ENCODE results near the gene KLHL3.

KLHL3 gene

DNA sequence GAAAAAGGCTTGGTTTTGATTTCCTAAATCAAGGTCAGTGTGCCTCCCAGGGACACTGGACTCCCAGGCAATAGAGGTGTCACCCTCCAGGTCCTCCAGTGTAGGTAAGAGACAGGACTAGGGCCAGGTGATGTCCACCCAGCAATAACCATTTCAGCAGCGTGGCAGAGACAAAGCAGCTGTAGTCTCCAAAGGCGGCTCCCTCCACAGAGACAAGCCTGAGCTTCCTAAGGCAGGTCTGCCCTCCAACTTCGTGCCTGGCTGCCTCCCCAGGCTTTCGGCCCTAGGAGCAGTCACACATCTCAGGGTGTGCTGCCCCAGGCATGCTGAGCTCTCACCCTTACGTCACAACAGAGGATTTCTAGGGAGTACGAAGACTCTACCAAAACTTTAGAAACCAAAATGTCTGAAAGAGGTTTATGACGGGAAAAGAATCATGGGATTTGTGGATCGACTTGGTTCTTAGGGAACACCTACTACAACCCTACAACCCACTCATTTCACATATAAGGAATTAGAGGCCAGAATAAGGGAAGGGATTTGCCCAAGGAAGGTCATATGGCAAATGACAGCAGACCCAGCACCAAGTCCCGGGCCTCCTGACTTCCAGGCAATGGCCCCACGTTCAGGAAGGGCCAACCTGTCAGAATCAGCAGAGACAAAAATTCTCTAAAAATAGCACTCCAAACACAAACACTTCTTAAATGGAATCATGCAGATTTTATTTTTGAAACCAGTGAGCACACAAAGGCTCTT, 105.5 kb downstream of the KLHL3 start:
- DNase-seq, result no peak

- peak; percentile 53 for DNase-seq
Measured at GRCh38 chr5:137629646-137630045, 106.2 kb downstream of the KLHL3 start.

DNA sequence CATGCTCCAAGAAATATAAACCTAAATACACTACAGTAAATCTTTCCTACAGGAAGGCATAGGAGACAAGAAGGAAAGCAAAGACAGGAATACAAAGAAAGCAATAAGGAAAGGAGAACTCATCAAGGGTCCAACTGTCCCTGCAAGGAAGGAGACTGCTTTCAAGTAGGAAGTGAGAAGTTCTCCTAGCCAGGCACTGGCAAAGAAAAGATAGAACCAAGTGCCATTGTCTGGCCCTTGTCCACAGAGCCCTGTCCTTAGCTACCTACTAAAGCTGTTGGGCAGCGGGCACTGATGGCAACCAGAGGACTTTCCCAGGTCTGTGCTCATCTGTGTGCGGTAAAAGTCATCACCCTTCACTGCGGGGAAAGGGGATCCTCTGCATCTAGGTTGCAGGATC, 108.2 kb downstream of the KLHL3 start:
- DNase-seq, result no peak

- peak; percentile 38 for DNase-seq
Measured at GRCh38 chr5:137627293-137627692, 108.6 kb downstream of the KLHL3 start.

DNA sequence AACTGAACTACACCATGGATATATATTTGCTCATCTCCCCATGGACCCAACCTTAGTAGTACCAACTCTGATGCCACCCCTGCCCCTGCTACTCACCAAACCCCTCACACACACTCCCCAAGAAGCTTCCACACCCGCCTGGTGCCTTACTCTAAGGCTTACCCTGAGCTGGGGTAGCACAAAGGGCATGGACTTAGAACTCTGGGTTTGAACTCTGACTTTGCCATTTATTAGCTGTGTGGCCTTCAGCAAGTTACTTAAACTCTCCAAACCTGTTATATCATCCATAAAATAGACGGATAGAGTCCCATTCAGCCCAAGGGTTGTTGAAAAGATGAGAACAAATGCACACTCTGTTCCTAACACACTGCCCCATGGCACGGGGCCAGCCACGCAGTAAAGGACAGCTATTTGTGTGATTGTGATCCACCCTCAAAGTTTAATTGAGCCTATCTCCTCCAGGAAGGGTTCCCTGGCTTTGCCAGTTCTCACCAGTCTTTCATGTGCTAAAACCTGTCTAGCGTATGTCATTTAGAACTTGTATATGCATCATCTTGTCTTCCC, 111.0 kb downstream of the KLHL3 start:
- no peak for DNase-seq

GRCh38 chr5:137622850-137623249, 113.0 kb downstream of the KLHL3 start:
- no peak for DNase-seq

DNA sequence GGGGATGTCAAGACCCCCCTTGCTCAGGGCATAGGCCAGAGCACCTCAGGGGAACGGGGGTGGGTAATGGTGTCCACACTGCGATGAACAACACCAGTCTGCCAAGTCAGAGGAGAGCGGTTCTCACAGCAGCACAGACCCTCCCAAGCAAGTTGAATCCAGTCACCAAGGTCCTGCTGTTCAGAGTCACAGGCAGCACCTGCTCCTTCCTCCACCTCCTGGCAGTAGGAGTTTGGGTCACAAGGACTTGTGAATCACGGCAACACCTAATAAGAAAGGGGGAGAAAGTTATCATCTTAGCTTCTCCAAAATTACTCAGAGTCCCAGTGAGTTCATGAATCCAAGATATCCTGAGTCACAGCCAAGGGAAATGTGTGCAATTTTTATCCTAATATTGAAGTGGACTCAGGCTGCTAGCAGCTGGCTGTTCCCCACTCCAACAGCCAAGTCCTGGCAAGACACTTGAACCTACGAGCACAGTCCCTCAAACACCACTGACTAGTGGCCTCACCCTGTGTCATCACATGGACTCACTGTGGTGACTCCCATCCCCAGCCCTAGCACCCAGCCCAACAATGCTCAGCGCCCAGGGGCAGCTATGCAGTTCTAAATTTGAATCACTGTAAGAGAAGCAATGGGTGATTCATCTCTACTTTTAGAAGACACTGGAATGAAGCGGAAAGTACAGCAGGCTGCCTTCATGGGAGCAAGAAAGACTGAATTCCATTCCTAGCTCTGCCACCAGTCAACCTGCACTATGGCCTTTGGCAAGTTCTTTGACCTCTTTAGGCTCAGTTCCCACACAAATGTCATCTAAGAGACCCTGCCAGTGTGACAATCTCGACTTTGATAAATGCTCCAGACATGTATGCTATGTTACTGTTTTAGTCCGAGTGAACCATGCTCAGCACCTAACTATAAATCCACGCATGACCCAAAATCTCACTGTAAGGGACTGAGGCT, 113.7 kb downstream of the KLHL3 start:
- no peak for DNase-seq

DNA sequence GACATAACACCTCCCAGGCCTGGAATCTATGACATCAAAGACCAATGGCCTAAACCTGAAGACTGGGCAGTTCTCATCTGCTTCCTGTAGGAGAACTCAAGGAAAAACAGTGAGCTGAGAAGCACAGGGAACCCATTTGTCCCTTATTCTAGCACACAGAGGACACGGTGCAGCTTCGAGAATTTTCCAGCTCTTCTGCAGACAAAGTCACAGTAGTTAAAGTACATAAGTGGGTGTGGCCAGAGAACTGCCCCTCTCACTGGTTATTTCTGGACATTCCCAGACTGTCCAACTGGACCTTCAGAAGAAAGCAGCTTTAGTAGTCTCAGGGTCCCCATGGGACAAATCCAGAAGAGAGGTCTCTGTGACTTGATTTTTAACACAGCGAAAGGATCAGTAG, 114.6 kb downstream of the KLHL3 start:
- no peak for DNase-seq

DNA sequence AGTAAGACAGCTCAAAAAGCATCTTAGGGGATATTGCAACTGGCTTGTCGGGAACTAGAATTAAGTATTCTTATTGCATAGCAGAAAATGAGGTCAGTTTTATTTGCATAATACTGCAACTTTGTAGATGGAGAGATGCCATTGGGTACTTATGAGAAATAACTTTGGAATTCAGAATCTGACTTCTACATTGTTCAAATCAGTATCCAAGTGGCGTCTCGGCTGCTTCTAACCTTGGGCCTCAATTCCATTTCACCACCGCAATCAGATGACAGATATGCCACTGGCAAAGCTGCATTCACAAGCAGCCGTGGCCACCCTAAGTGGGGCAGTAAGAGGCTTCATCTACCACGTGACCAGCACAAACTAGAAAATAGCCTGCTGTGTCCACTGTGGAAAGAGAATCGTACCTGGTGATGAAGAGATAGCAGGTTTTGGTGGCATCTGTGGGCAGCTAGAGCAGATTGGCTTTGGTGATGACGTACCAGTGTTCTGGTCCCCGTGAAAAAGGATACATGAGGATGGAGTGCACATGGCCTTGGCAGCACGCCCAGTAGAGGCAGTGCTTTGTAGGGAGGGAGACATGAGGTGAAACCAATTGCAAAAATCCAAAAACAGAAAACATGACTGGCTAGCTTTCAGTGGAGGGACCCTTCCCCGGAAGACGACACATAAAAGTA, 116.6 kb downstream of the KLHL3 start:
- no peak for DNase-seq

DNA sequence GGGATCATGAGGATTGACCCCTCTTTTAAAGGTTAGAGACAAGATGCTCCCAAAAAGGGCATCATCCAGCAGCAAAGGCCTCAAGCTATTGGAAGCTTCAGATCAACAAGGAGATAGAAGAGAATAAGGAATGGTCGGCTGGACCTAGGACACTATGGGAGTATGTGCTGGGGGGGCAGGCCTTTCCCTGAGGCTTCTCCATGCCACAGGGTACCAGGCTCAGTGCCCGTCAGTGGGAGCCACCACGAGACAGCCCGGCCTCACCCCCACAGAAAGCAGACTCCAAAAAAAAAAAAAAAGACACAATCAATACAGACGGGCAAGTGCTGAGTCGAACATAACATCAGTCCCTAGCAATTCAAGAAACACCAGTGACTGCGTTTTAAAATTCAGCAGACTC, 117.4 kb downstream of the KLHL3 start:
- DNase-seq, result no peak

- no peak for DNase-seq
Measured at GRCh38 chr5:137617528-137618205, 118.2 kb downstream of the KLHL3 start.

- DNase-seq, result no peak
Measured at GRCh38 chr5:137616046-137616445, 119.8 kb downstream of the KLHL3 start.

DNA sequence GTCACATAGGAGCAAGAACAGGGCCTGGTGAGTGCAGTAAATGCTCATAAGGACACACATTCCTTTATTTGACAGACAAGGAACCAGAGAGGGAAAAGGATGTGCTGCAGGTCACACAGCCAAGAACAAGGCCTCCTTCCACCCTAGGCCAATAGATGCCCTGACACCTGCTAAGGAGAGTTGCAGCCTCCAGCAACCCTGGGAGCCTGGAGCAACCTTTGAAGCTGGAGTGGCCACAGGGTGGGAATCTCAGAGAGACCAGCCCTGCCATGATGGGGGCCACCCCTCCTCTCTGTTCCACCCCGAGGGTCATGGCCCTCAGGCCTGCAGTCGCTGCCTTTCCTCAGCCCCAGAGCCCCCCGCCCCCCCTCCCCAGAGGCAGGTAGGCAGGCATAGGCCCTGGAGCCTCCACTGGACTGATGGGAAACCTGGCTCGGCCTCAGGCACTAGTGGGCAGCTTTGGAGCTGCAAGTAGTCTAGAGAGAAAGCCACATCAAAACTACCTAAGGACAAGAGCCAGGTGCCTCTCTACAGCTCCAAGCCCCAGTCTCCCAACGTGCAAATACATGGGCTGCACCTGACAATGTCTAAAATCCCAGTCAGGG, 120.6 kb downstream of the KLHL3 start:
- no peak for DNase-seq

DNA sequence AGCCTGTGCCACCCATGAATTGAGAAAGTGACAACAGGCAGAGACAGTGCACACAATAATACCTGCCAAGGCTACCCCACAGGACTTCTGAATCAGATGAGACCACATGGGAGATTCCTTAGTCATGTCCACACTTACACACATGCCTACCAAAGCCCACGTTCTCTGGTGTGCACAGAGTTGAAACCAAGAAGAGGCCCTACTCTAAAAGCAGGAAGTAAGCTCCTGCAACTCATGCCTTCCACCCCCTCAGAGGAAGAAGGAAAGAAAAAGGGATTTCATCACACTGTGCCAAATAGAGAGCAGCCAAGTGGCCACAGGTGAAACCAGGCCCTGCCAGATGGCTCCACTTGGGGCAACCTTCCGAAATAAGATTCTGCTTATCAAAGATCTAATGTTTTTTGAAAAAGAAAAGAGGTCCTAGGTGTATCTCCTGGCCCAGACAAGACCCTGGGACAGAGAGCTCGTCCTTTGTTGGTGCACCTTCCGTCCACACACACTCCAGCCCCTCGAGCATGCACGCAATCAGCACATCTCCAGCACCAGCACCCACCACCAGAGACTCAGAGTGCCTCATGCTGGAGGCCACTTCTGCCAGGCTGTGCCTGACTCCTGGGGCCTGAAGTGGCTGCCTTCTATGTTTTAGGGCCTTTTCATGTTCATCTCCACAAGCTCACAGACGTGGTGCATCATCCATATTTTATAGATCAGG, 122.2 kb downstream of the KLHL3 start:
- no peak for DNase-seq

- no peak for DNase-seq
Measured at GRCh38 chr5:137612576-137612975, 123.3 kb downstream of the KLHL3 start.

GRCh38 chr5:137611794-137612435, 124.0 kb downstream of the KLHL3 start:
- no peak for DNase-seq

GRCh38 chr5:137611011-137611580, 124.8 kb downstream of the KLHL3 start:
- no peak for DNase-seq

DNA sequence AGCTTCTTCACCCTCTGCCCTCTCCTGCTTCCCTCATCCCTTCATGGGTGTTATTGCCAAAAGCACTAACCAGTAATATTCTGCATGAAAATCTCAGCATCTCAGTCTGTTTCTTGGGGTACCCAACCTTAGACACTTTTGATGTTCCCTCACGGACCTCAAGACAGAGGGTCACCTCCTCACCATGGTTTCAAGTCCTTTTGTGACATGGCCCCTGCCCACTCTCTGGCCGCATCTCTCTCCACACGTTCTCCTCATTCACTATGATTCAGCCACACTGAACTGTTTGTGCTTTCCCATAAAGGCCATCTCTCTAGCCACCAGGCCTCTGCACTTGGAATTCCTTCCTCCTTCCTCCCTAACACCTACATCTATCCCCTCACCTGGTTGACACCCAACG, 125.3 kb downstream of the KLHL3 start:
- no peak for DNase-seq

- DNase-seq, result no peak
Measured at GRCh38 chr5:137609127-137609526, 126.8 kb downstream of the KLHL3 start.

DNA sequence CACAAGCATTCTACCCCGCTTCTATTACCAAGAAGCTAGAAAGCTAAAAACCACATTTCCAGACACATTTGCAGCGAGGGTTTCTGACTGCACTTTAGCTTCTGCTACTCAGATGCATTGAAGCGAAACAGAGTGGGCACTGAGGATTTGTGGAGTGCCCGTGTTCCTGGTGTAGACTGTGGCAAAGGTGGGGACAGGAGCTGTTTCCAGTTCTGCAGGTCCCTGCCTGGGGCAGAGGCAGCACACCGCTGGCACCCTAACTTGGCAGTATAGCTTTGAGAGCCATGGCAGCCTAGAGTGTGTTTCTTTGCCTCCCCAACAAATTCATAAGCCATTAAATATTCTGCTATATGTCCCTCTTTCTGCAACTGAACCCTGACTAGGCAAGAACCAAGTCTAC, 128.1 kb downstream of the KLHL3 start:
- no peak for DNase-seq

DNA sequence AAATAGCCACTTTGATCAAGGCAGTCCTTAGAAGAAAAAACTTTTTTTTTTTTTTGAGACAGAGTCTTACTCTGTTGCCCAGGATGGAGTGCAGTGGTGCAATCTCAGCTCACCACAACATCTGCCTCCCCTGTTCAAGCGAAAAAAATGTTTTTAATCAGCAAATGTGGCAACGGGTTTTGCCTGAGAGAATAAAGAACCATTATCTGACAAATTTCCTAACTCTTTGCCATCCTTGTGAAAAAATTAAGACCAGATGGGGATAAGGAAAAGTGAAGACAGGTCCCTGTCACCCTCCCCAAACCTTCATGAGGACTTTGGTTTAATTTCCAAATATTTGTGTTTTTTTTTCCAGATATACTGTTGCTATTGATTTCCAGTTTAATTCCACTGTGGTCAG, 129.5 kb downstream of the KLHL3 start:
- DNase-seq, result no peak

All from NCI-H774 (cell line).